Measurements from ENCODE around the gene DGKE.

Gene DGKE

DNA sequence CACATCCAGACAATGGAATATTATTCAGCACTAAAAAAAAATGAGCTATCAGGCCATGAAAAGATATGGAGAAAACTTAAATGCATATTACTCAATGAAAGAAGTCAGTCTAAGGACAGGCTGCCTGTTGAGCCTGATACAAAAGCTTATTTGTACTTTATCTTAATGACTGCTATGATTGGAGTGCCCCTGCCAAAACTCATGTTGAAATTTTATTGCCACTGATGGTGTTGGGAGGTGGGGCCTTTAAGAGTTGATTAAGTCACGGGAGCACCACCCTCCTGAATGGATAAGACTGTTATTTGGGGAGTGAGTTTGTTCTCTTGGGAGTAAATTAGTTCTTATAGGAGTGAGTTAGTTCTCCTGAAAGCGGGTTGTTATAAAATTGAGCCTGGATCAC, 10.1 kb upstream of the DGKE start:
- DNase-seq (ENCODE audit: low spot score), result no peak
- TF ChIP-seq, protein P1, sequence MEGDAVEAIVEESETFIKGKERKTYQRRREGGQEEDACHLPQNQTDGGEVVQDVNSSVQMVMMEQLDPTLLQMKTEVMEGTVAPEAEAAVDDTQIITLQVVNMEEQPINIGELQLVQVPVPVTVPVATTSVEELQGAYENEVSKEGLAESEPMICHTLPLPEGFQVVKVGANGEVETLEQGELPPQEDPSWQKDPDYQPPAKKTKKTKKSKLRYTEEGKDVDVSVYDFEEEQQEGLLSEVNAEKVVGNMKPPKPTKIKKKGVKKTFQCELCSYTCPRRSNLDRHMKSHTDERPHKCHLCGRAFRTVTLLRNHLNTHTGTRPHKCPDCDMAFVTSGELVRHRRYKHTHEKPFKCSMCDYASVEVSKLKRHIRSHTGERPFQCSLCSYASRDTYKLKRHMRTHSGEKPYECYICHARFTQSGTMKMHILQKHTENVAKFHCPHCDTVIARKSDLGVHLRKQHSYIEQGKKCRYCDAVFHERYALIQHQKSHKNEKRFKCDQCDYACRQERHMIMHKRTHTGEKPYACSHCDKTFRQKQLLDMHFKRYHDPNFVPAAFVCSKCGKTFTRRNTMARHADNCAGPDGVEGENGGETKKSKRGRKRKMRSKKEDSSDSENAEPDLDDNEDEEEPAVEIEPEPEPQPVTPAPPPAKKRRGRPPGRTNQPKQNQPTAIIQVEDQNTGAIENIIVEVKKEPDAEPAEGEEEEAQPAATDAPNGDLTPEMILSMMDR (IDR thresholded peaks at IDR 0.05; ENCODE audit: extremely low read depth, missing control alignments), result no peak

DNA sequence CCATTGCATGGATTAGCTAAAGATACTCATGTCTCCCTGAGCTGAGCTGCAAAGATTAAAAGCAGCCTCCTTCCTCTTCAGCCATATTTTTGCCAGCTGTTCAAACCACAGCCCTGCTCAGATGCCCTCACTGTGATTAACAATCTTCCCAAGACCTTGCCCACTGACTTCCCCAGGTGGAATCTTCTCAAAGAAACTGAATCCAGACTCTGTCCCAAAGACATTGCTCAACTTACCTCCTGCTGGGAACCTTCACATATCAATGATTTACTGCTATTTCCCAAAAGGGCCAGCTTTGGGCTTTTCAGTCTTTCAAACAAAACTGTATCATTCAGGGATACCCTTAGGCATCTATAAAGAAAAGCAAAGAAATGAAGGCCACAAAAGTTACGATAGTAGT, 9.4 kb upstream of the DGKE start:
- TF ChIP-seq, protein P1 (IDR thresholded peaks at IDR 0.05; ENCODE audit: extremely low read depth, missing control alignments), result no peak
- no peak for DNase-seq (ENCODE audit: low spot score)

DNA sequence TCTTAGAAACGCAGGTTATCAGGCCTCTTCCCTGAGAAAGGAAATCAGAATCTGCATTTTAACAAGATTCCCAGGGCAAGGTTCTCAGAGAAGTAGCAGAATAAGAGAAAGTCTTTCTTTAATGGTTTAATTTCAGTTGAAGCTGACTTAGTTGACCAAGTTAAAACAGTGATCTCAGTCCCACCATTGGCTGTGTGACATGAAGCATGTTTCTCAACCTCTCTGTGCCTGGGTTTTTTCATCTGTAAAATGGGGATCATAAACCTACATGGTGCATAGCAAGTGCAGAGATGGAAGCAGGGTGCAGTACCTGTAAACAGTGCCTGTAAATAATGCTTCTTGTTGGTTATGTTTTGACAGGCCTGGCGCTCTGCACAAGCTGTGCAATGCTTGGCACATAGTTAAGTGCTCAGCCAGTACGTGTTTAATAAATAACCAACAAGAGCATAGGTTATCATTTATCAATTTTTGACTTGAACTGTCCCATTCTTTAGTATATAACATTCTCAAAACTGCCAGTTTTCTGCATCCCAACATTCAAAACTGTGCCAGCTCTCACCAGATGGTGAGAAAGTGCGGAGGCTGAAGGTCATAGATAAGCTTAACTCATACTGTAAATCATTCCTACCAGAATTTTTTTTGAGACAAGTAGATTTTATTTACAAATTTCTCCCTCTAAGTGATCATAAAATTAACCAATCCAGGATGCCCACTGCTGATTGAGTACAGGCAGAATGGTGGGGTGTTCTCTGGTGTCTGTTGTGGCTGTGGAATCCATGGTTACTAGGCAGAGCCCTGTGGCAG, 7.1 kb upstream of the DGKE start:
- TF ChIP-seq, protein P1 (IDR thresholded peaks at IDR 0.05; ENCODE audit: extremely low read depth, missing control alignments), result no peak
- no peak for DNase-seq (ENCODE audit: low spot score)

DNA sequence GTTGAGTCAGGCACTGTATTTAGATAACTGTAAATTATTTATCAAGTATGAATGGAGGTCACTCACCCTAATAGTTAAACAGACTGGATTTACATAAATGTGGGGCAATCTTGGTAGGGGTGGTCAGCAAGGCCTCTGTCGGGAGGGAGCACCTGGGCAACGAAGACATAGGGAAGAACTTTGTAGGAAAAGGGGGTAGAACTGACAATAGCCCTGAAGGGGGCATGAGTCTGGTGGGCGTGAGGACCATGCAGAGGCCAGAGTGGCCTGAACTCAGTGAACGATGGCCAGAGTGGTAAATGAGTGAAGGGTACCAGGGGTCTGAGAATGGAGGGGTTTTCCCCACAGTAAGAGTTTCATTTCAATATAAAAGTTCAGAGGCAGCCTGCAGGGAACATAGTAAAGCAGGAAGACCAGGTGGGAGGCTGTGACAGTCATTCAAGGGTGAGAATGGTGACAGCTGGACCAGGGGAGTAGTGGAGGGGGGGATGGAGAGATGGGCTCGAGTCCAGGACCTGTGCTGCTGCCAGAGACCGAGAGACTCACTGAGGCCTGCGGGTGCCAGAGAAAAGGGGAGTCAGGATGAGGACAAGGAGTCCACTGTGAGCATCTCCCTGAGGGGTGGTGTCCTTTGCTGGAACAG, 3.1 kb upstream of the DGKE start:
- TF ChIP-seq, protein P1 (IDR thresholded peaks at IDR 0.05; ENCODE audit: extremely low read depth, missing control alignments), result no peak
- DNase-seq (ENCODE audit: low spot score), result no peak

DNA sequence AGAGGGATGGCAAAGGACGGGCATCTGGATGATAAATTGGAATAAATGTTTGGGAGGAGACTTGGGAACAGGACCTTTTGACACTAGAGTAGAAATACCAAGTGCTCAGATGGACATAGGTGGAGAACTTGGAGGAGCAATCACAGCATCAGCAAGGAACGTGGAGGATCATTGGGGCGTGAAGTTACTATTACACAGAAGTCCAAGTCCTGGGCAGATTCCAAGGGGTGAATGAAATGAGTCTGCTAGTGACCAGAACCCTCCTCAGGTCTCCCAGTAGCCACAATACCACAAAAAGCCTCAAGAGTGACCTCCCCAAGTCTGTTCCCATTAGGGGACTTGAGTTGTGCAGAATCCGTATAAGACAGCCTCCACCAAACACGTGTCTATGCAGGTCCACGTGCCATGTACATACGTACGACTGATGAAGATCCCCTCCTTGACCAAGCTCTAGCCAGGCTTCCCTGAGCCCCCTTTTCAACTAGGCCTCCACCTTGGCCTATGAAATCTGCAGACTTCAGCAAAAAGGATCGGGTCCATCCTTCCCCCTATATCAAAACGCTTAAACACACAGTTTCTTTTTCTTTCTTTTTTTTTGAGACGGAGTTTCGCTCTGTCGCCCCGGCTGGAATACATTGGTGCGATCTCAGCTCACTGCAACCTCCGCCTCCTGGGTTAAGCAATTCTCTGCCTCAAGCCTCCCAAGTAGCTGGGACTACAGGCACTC, 2.4 kb upstream of the DGKE start:
- TF ChIP-seq, protein P1 (IDR thresholded peaks at IDR 0.05; ENCODE audit: extremely low read depth, missing control alignments), result no peak
- DNase-seq (ENCODE audit: low spot score), result no peak

DNA sequence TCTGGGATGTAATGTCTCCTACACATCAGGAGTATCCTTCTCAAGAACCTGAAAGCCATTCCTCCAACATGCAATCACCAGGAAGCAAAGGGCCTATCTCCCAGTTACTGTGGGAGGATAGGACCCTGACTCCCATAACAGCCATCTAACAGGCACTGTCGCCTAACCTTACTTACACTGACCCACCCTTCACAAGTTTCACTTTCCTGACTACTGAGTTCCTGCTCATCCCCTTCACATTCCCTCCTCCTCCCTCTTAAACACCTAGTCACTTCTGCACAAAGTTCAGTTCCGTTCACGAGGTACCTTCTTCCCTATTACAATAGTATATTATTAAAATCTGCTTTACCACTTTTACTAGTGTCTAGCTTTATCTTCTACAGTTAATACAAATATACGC, 1.5 kb upstream of the DGKE start:
- TF ChIP-seq, protein P1 (IDR thresholded peaks at IDR 0.05; ENCODE audit: extremely low read depth, missing control alignments), result no peak
- no peak for DNase-seq (ENCODE audit: low spot score)
